ENCODE measurements around the gene C1QL4. TPM values are rescaled to one million over a fixed set of nuclear protein-coding genes. Genes with fewer than 3 reads are reported as not detected.
A peak's percentile ranks its signal among the peaks of the same experiment; 100 is the strongest.
"Not testable (repeated sequence)": the region's sequence is repeated elsewhere in the genome, so short reads cannot be mapped to it uniquely, and the experiment has no call there.

Gene C1QL4
- total RNA-seq, 1 donor from 2014 or later, result not detected

- intact Hi-C loops (cut with DNase I), result no loop called here
- no peak for DNase-seq
- H3K4me1 ChIP-seq, result peaks cover 16% of the 10 kb centered on the region
- H3K4me3 ChIP-seq, result no peak overlapping the region
- no peaks in the 10 kb centered on the region for H3K27me3 ChIP-seq (ENCODE audit: low read depth)
- TF ChIP-seq, protein P1, sequence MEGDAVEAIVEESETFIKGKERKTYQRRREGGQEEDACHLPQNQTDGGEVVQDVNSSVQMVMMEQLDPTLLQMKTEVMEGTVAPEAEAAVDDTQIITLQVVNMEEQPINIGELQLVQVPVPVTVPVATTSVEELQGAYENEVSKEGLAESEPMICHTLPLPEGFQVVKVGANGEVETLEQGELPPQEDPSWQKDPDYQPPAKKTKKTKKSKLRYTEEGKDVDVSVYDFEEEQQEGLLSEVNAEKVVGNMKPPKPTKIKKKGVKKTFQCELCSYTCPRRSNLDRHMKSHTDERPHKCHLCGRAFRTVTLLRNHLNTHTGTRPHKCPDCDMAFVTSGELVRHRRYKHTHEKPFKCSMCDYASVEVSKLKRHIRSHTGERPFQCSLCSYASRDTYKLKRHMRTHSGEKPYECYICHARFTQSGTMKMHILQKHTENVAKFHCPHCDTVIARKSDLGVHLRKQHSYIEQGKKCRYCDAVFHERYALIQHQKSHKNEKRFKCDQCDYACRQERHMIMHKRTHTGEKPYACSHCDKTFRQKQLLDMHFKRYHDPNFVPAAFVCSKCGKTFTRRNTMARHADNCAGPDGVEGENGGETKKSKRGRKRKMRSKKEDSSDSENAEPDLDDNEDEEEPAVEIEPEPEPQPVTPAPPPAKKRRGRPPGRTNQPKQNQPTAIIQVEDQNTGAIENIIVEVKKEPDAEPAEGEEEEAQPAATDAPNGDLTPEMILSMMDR (IDR thresholded peaks at IDR 0.05), result no peak
- H3K36me3 ChIP-seq, result no peaks in the 10 kb centered on the region
- H3K27ac ChIP-seq, result no peak overlapping the region
- no peaks in the 10 kb centered on the region for H3K9me3 ChIP-seq
- ATAC-seq, result no peak
These were observed 11.4 kb downstream of the C1QL4 start for GRCh38 chr12:49325606-49326005.

DNA sequence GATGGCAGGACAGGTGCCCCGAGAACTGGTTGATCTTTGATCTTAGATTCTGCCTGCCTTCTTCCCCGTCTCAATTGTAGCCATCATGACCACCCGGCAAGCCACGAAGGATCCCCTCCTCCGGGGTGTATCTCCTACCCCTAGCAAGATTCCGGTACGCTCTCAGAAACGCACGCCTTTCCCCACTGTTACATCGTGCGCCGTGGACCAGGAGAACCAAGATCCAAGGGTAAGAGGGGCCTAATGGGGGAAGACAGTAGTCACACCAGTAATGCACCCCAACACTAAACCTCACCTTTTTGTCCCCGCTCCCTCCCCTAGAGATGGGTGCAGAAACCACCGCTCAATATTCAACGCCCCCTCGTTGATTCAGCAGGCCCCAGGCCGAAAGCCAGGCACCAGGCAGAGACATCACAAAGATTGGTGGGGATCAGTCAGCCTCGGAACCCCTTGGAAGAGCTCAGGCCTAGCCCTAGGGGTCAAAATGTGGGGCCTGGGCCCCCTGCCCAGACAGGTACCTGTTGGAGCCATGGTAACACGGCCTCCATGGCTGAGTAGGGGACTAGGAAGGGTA is 13.4 kb downstream of the C1QL4 start:
- TF ChIP-seq, protein P1 (IDR thresholded peaks at IDR 0.05), result no peak
- H3K36me3 ChIP-seq, result no peaks in the 10 kb centered on the region
- DNase-seq (no peak), ATAC-seq (no peak)
- no peaks in the 10 kb centered on the region for H3K9me3 ChIP-seq
- H3K4me3 ChIP-seq, result peak overlapping the region; percentile 80
- peaks cover 16% of the 10 kb centered on the region for H3K4me1 ChIP-seq
- no peaks in the 10 kb centered on the region for H3K27me3 ChIP-seq (ENCODE audit: low read depth)
- intact Hi-C loops (cut with DNase I), result no loop called here
- H3K27ac ChIP-seq, result no peak overlapping the region

DNA sequence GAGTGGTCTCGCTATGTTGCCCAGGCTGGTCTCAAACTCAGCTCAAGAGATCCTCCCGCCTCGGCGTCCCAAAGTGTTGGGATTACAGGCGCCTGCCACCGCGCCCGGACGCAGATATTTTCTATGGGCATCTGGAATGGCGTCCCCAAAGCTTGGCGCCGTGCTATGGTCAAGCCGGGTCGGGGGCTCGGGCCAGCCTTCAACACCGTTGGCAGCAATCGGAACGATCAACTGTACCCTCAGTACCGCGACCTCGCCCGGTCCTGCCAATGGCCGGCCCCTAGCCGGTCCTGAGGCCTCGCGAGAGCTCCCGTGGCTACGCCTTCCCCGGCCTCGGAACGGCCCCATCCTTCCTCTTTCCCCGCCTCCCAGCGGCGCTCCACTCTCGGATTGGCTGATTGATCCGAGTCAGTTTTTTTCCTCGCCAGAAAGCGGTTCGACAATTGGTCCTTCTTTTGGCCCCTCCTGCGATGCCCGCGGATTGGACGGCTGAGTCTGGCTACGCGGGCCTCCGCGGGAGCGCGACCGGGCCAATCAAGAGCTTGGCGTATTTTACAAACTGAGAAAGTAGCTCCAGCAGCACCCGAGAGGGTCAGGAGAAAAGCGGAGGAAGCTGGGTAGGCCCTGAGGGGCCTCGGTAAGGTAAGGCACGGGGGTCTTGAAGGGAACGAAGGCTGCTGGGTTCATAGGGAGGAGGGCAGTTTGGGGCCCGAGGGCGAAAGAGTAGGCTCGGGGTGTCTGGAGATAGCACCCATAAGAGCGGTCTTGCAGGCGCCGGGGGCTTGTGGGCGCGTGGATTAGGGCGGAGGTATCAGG is 14.1 kb downstream of the C1QL4 start, which contains the start of gene TROAP:
Gene TROAP, plus strand, starts transcription at position 548 of the 816 bp plus-strand sequence. CDS start 354 bp downstream, outside the sequence.
- Histone ChIP-seq H3K27ac (peak within 1 kb of the TSS; percentile 74), H3K27me3 (ENCODE audit: low read depth) (no peaks in the 10 kb centered on the region), H3K4me3 (peak within 1 kb of the TSS; percentile 80), H3K4me1 (peaks cover 16% of the 10 kb centered on the region), H3K9me3 (no peaks in the 10 kb centered on the region), H3K36me3 (no peaks in the 10 kb centered on the region)
- intact Hi-C loops (cut with DNase I), result no loop called here
- TF ChIP-seq, protein P1 (IDR thresholded peaks at IDR 0.05), result no peak
- ATAC-seq (peak; percentile 100), DNase-seq (peak; percentile 98)

- TF ChIP-seq, protein P1 (IDR thresholded peaks at IDR 0.05), result no peak
- no peaks in the 10 kb centered on the region for H3K9me3 ChIP-seq
- peak overlapping the region; percentile 80 for H3K4me3 ChIP-seq
- ATAC-seq (no peak), DNase-seq (no peak)
- intact Hi-C loops (cut with DNase I), result no loop called here
- peak overlapping the region; percentile 74 for H3K27ac ChIP-seq
- peaks cover 16% of the 10 kb centered on the region for H3K4me1 ChIP-seq
- H3K36me3 ChIP-seq, result no peaks in the 10 kb centered on the region
- no peaks in the 10 kb centered on the region for H3K27me3 ChIP-seq (ENCODE audit: low read depth)
These were observed 14.7 kb downstream of the C1QL4 start for GRCh38 chr12:49322367-49322707.

DNA sequence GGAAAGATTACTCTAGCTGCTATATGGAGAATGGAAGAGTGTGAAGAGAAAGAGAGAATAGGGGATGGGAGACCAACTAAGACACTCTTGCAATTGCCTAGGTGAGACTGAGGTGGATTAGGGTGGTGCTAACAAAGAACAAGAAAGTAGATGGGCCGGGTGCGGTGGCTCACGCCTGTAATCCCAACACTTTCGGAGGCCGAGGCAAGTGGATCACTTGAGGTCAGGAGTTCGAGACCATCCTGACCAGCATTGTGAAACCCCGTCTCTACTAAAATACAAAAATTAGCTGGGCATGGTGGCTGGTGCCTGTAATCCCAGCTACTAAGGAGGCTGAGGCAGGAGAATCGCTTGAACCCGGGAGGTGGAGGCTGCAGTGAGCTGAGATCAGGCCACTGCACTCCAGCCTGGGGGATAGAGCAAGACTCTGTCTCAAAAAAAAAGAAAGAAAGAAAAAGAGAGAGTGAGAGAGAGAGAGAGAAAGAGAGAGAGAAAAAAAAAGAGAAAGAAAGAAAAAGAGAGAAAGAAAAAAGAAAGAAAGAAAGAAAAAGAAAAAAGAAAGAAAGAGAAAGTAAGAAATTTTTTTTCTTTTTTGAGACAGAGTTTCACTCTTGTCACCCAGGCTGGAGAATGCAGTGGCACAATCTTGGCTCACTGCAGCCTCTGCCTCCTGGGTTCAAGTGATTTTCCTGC is 16.4 kb downstream of the C1QL4 start:
- H3K4me1 ChIP-seq, result peaks cover 16% of the 10 kb centered on the region
- DNase-seq; H3K27me3 ChIP-seq (ENCODE audit: low read depth); ATAC-seq; H3K36me3 ChIP-seq; H3K27ac ChIP-seq; intact Hi-C loops (cut with DNase I); H3K9me3 ChIP-seq; H3K4me3 ChIP-seq: not testable (repeated sequence)

GRCh38 chr12:49317118-49317517 is 19.9 kb downstream of the C1QL4 start:
- intact Hi-C loops (cut with DNase I); H3K36me3 ChIP-seq; DNase-seq; H3K27me3 ChIP-seq (ENCODE audit: low read depth); H3K4me3 ChIP-seq; H3K27ac ChIP-seq; ATAC-seq; H3K4me1 ChIP-seq; H3K9me3 ChIP-seq: not testable (repeated sequence)
